ENCODE results near the gene VWCE.

The VWCE gene

GRCh38 chr11:61281581-61282250, 13.4 kb downstream of the VWCE start:
- no peak for DNase-seq

GRCh38 chr11:61280883-61281580, 14.1 kb downstream of the VWCE start:
- no peak for DNase-seq

GRCh38 chr11:61279934-61280659, 15.0 kb downstream of the VWCE start:
- no peak for DNase-seq

- no peak for DNase-seq
These were observed 17.1 kb downstream of the VWCE start for GRCh38 chr11:61278001-61278470.

- no peak for DNase-seq
These were observed 17.7 kb downstream of the VWCE start for GRCh38 chr11:61277186-61278000.

GRCh38 chr11:61275191-61275590, 19.9 kb downstream of the VWCE start:
- DNase-seq: no peak

GRCh38 chr11:61274084-61274483, 21.0 kb downstream of the VWCE start:
- DNase-seq: no peak

GRCh38 chr11:61273178-61274078, 21.7 kb downstream of the VWCE start:
- no peak for DNase-seq

- DNase-seq: no peak
These were observed 22.4 kb downstream of the VWCE start for GRCh38 chr11:61272731-61273130.

- DNase-seq: no peak
These were observed 24.6 kb downstream of the VWCE start for GRCh38 chr11:61270354-61271076.

GRCh38 chr11:61268588-61269250, 26.4 kb downstream of the VWCE start:
- no peak for DNase-seq

GRCh38 chr11:61267437-61267841, 27.7 kb downstream of the VWCE start:
- DNase-seq: no peak

- DNase-seq: no peak
These were observed 28.5 kb downstream of the VWCE start for GRCh38 chr11:61266602-61267001.

GRCh38 chr11:61265357-61265756, 29.8 kb downstream of the VWCE start:
- DNase-seq: no peak

- DNase-seq: no peak
These were observed 30.3 kb downstream of the VWCE start for GRCh38 chr11:61264795-61265194.

- DNase-seq: no peak
These were observed 30.7 kb downstream of the VWCE start for GRCh38 chr11:61264371-61264770.

GRCh38 chr11:61259363-61259762, 35.8 kb downstream of the VWCE start:
- no peak for DNase-seq

- DNase-seq: no peak
These were observed 36.6 kb downstream of the VWCE start for GRCh38 chr11:61258546-61258945.

GRCh38 chr11:61256710-61257482, 38.2 kb downstream of the VWCE start:
- DNase-seq: no peak
